Measurements from ENCODE around the gene SLC27A3.
A peak's percentile ranks its signal among the peaks of the same experiment; 100 is the strongest.
"Not testable (repeated sequence)": the region's sequence is repeated elsewhere in the genome, so short reads cannot be mapped to it uniquely, and the experiment has no call there.

Gene SLC27A3

GRCh38 chr1:153777648-153778047 is 2.4 kb downstream of the SLC27A3 start:
- H3K4me3 ChIP-seq (replicated peaks; ENCODE audit: low read depth, low read length): peak overlapping the region; percentile 66
- DNase-seq (ENCODE audit: low read depth): no peak

GRCh38 chr1:153778051-153778823 is 3.0 kb downstream of the SLC27A3 start:
- H3K4me3 ChIP-seq (replicated peaks; ENCODE audit: low read depth, low read length): peak overlapping the region; percentile 66
- TF ChIP-seq CTCF (IDR thresholded peaks at IDR 0.05; ENCODE audit: low read length, missing control alignments): no peak
- DNase-seq (ENCODE audit: low read depth): no peak

More at GRCh38 chr1:153777648-153778047, 2.4 kb downstream of the SLC27A3 start:
- no peak for TF ChIP-seq CTCF (IDR thresholded peaks at IDR 0.05; ENCODE audit: low read length, missing control alignments)

- DNase-seq (ENCODE audit: low read depth): no peak
- no peak for TF ChIP-seq CTCF (IDR thresholded peaks at IDR 0.05; ENCODE audit: low read length, missing control alignments)
- no peak overlapping the region for H3K4me3 ChIP-seq (replicated peaks; ENCODE audit: low read depth, low read length)
Measured at GRCh38 chr1:153778824-153779519, 3.8 kb downstream of the SLC27A3 start.

GRCh38 chr1:153779781-153780541 is 4.8 kb downstream of the SLC27A3 start:
- H3K4me3 ChIP-seq (replicated peaks; ENCODE audit: low read depth, low read length): no peak overlapping the region
- TF ChIP-seq CTCF (IDR thresholded peaks at IDR 0.05; ENCODE audit: low read length, missing control alignments): no peak
- no peak for DNase-seq (ENCODE audit: low read depth)

- no peak overlapping the region for H3K4me3 ChIP-seq (replicated peaks; ENCODE audit: low read depth, low read length)
- TF ChIP-seq CTCF (IDR thresholded peaks at IDR 0.05; ENCODE audit: low read length, missing control alignments): no peak
- no peak for DNase-seq (ENCODE audit: low read depth)
Measured at GRCh38 chr1:153780551-153780950, 5.3 kb downstream of the SLC27A3 start.

- not testable (repeated sequence) for DNase-seq (ENCODE audit: low read depth)
- peak overlapping the region; percentile 67 for H3K4me3 ChIP-seq (replicated peaks; ENCODE audit: low read depth, low read length)
Measured at GRCh38 chr1:153782648-153783047, 7.4 kb downstream of the SLC27A3 start.
